Posterior vena cava (tissue), 2 donors: ENCODE measurements around the gene FOLR3. TPM values are rescaled to one million over a fixed set of nuclear protein-coding genes. Genes with fewer than 3 reads are reported as not detected.
"Not testable (repeated sequence)": the region's sequence is repeated elsewhere in the genome, so short reads cannot be mapped to it uniquely, and the experiment has no call there.

Source experiments
- DNase-seq: peaks from one replicate; pipeline ENCODE4 v3.0.0-alpha.2; 2020; ENCODE audit warnings: low spot score
- intact Hi-C, 2 donors: fragments of 100-400 bp; cut with DNase I; formaldehyde crosslinking; loops; one replicate each; pipeline versions ENCODE4 v1.14.1 to v1.14.2; 2022 to 2023
- total RNA-seq, 2 donors: library from RNA; stranded (reverse); fragmentation: NEBNext Ultra II Directional; extraction: Animal tissue kit (Norgen Biotek cat#: 25700); gene quantifications; one replicate each; pipeline ENCODE4 v1.2.1, GENCODE V29; 2021
- donor health status: DM: yes; HTN: yes; CAD: no.
- donor health status: DM: yes; HTN: yes; CAD: no.

Gene FOLR3
- total RNA-seq, 2 donors from 2014 or later: 0.74 to 3.6 TPM

GRCh38 chr11:72120930-72121329, 14.6 kb upstream of the FOLR3 start:
- DNase-seq: no peak
- intact Hi-C loops: no loop called here

GRCh38 chr11:72122607-72123006, 12.9 kb upstream of the FOLR3 start:
- no peak for DNase-seq
- intact Hi-C loops: no loop called here

- DNase-seq: no peak
- intact Hi-C loops: no loop called here
Measured at GRCh38 chr11:72123117-72123653, 12.3 kb upstream of the FOLR3 start.

- intact Hi-C loops: no loop called here
- DNase-seq: no peak
Measured at GRCh38 chr11:72124046-72124445, 11.5 kb upstream of the FOLR3 start.

- no peak for DNase-seq
- intact Hi-C loops: no loop called here
Measured at GRCh38 chr11:72125956-72126355, 9.6 kb upstream of the FOLR3 start.

DNA sequence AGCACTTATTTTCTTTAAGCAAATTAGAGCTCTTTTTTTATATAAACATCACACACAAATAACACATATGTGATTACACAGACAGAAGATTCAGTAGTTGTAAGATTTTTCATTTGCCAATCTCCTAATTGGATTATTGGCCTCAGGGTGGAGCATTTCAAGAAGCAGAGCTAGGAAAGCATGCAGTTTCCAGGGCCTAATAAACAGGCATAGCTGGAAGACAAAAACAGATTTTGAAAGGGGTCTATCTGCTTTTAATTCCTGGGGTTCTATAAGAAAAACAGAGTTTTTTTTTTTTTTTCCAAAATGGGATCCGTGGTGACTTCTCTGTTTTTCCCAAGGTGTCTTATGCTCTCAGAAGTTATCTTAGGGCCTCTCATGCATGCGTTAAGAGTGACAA, 7.6 kb upstream of the FOLR3 start:
- no peak for DNase-seq
- intact Hi-C loops: no loop called here

DNA sequence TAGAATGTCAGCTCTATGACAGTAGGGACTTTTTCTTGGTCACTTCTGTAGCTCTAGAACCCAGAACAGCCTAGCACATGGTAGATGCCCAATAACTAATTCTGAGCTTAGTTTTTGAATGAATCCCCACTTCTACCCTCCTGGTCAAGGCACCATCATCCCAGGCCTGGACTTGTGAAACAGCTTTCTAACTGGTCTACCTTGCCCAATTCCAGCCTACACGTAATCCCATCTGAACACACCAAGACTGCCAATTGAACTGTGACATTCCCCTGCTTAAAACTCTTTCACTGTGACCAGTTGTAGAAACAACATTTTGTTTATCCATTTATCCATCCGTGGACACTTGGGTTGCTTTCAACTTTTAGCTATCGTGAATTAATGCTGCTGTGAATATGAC, 6.1 kb upstream of the FOLR3 start:
- intact Hi-C loops: no loop called here
- no peak for DNase-seq

DNA sequence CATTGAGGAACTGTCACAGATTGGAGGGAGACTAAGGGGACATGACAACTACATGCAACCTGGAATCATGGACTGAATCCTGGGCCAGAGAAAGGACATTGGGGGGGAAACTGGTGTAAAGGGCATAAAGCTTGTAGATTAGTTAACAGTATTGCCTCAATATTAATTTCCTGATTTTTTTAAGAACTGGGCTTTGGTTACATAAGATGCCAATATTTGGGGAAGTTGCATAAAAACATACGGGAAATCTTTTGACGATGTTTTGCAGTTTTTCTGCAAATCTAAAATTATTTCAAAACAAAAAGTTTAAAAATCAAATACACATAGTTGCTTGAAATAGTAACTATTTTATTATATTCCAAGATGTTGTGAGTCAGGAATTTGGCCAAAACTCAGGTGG, 2.9 kb upstream of the FOLR3 start:
- intact Hi-C loops: no loop called here
- no peak for DNase-seq

- no peak for DNase-seq
- intact Hi-C loops: no loop called here
Measured at GRCh38 chr11:72135891-72136683, 562 bp downstream of the FOLR3 start.

DNA sequence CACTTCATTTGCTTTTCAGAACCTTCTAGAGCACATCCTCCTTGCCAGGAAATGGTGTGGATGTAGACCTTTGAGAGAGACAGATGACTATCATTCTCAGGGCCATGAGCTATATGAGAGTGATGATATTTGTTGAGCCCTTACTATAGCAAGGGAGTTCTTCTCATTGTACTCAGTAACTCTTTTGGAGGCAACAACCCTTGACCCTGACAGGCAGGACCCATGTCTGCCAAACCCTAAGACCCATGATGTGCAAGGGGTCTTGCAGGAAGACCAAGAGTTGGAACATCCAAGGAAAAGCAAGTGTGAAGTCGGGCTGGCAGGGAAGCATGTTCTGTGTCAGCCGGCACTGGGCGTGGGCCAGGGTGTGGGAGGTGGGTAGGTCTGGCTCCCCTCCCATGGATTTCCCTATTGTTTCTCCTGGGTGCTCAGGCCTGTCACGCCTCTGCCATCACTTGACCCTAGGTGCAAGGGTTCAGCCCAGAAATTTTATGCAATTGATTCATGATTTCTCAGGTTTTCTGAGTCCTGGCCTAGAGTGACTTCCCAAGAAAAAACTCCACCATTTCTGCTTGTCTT, 1.2 kb downstream of the FOLR3 start:
- DNase-seq: no peak
- intact Hi-C loops: no loop called here

- intact Hi-C loops: no loop called here
- no peak for DNase-seq
Measured at GRCh38 chr11:72138821-72139390, 3.4 kb downstream of the FOLR3 start.

DNA sequence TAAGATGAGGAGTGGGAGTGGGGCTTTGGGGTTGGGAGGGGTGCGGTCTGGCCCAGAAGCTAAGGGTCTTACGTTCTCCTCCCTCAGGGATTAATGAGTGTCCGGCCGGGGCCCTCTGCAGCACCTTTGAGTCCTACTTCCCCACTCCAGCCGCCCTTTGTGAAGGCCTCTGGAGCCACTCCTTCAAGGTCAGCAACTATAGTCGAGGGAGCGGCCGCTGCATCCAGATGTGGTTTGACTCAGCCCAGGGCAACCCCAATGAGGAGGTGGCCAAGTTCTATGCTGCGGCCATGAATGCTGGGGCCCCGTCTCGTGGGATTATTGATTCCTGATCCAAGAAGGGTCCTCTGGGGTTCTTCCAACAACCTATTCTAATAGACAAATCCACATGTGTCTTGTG, 4.0 kb downstream of the FOLR3 start:
- intact Hi-C loops: no loop called here
- no peak for DNase-seq

- intact Hi-C loops: no loop called here
- DNase-seq: no peak
Measured at GRCh38 chr11:72140661-72141060, 5.1 kb downstream of the FOLR3 start.

DNA sequence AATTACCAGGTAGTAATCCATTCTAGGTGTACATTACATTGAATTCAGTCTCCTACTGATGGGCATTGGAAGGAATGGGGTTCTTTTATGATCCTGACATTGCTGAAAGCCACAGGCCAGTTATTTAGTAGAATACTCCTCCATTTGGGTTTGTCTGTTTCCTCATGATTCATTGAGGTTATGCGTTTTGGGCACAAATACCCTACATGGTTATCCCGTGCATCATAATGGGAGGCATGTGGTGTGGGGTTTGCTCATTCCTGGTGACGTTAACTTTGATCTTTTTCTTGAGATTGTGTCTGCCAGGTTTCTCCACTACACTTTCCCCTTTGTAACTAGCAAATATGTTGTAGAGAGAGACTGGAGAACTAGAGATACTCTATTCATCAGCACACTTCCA, 5.5 kb downstream of the FOLR3 start:
- intact Hi-C loops: no loop called here
- no peak for DNase-seq

DNA sequence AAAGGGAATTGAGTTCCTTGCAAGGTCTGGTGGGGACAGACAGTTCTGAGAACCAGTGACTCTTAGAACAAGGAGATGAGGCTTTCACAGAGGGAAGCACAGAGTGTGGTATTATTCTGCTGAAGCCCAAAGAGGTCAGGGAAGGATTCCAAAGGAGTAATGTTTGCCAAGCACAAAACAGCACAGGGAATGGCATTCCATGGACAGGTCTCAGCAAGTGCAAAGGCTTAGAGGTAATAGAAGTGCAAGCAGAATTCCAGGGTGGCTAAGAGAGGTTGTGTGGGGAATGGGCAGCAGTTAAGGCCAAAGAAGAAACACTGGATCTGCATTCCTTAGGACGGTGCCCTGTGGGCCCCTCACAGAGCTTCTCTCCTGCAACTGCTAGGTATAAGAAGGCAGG, 6.6 kb downstream of the FOLR3 start:
- not testable (repeated sequence) for DNase-seq

DNA sequence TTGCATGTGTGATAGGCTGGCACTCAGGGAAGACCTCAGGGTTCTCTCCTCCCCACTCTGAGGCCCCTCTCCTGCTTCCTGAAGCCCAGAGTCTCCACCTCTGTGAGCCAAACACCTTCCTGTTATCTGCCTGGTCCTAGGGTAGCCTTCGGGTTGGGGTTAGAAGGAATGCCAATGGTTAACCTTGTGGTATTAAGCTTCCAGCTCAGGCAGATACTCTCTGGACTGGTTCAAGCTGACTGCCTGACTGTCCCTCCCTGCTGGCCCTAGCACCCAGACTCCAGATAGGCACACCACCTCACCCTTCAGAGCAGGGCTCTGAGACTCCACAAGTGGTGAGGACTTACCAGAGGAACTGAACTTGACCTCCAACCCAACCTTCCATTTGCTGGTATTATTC, 7.0 kb downstream of the FOLR3 start:
- DNase-seq, intact Hi-C loops: not testable (repeated sequence)

More for the DNA sequence above, 6.6 kb downstream of the FOLR3 start:
- intact Hi-C loops: not testable (repeated sequence)

DNA sequence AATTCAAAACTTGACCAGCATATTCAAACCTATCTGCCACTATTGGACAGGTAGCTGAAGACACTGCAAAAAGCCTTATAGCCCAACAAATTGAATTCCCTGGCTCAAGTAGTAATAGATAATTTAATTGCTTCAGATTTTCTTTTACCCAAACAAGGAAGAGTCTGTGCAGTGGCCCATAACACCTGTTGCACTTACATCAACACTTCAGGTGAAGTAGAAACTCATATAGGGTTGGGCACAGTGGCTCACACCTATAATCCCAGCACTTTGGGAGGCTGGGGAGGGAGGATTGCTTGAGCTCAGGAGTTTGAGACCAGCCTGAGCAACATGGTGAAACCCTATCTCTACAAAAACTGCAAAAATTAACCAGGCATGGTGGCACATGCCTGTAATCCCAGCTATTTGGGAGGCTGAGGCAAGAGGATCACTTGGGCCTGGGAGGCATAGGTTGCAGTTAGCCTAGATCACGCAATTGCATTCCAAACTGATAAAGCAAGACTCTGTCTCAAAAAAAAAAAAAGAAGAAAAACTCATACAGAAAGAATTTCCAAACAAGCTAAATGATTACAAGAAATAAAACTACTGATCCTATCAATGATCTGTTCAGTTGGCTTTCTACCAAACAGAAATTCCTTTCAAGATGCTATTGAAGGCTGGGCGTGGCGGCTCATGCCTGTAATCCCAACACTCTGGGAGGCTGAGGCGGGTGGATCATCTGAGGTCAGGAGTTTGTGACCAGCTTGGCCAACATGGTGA, 9.5 kb downstream of the FOLR3 start:
- DNase-seq: no peak
- intact Hi-C loops: no loop called here

DNA sequence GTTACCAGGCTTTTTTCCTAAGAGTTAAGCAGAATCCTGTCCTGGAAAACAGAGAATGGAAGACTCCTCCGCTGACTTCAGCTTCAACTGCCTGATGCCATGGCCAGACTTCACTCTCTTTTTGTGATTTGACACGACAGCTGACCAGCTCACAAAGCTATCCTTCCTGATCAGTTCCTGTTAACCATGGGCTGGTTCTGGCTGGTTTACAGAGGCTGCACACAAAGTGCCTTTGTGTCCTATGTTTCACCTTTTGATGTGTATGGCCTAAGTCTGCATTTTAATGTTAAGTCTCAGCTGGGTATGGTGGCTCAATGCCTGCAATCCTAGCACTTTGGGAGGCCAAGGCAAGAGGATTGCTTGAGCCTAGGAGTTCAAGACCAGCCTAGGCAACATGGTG, 11.1 kb downstream of the FOLR3 start:
- intact Hi-C loops: no loop called here
- DNase-seq: no peak

DNA sequence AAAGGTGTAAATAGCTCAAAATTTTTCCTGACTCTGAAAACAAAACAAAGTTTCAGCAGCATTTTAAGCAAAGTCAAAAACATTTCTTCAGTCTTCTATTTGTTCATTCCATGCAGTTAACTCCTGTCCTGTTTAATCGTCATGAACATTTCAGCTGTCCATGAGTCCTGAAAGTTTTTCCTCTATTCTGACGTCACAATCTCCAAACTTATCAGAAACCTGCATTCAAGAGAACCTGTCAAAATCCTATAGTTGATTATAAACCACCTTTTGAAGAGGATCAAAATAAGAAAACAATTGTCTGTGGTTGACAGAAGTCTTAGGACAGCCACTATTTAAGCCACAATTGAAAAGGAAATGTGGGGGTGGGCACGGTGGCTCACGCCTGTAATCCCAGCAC, 15.4 kb downstream of the FOLR3 start:
- intact Hi-C loops: no loop called here
- no peak for DNase-seq

DNA sequence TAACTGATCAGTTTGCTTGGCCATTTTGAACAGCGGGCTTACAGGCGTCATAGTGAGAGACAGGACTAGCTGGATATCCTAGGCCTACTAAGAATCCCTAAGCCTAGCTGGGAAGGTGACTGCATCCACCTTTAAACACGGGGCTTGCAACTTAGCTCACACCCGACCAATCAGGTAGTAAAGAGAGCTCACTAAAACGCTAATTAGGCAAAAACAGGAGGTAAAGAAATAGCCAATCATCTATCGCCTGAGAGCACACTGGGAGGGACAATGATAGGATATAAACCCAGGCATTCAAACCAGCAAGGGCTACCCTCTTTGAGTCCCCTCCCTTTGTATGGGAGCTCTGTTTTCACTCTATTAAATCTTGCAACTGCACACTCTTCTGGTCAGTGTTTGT, 18.3 kb downstream of the FOLR3 start:
- DNase-seq, intact Hi-C loops: not testable (repeated sequence)
